Endothelial cell of umbilical vein (primary cell): ENCODE data around the gene KLHL26. TPM values are rescaled to one million over a fixed set of nuclear protein-coding genes. Genes with fewer than 3 reads are reported as not detected.

Experiments used
- BruUV-seq: library from RNA; stranded (reverse); fragments of 400-500 nt; replicated peaks from 2 replicates; lab custom pipeline; 2021; lab: Mats Ljungman, UMichigan
- CTCF ChIA-PET: fragments of 300-600, 350-600 bp; sonication (Branson Sonifier 250); formaldehyde crosslinking; loops from one replicate; lab custom pipeline; 2021; ENCODE audit warnings: antibody characterized with exemption, inconsistent platforms; lab: Charles Lee
- POLR2A ChIA-PET: fragments of 300-600, 350-600 bp; sonication (Branson Sonifier 250); formaldehyde crosslinking; loops from one replicate; lab custom pipeline; 2021; ENCODE audit warnings: antibody characterized with exemption, inconsistent platforms; lab: Charles Lee
- DNase-seq: peaks from one replicate; pipeline ENCODE4 v3.0.0-alpha.2; 2011; ENCODE audit warnings: low read depth, low spot score
- FAIRE-seq: peaks from 2 replicates; lab custom pipeline; 2011; peaks lifted over from hg19 to GRCh38; lab: Jason Lieb, UNC
- H2AFZ ChIP-seq: 2 replicates; pipeline ENCODE4 v1.6.0; 2012; ENCODE audit warnings: low read depth, low read length, control low read depth, inconsistent platforms
- H3K27ac ChIP-seq: 2 replicates; pipeline ENCODE4 v1.5.1; 2011; ENCODE audit warnings: low read depth, mild to moderate bottlenecking, control low read depth, low read length, moderate library complexity; ENCODE audit not compliant: insufficient read depth
- H3K27me3 ChIP-seq, 2 experiments: 2 replicates each; pipeline versions ENCODE4 v1.6.0 to v1.6.1; 2011; ENCODE audit warnings: low read length in 2 of 2, mixed read lengths in 1 of 2; ENCODE audit not compliant: control insufficient read depth in 2 of 2, insufficient read depth in 2 of 2
- H3K36me3 ChIP-seq, 2 experiments: 2 replicates in 1 of 2; 3 replicates in 1 of 2; pipeline ENCODE4 v1.5.1; 2011; ENCODE audit warnings: low read length in 2 of 2, mild to moderate bottlenecking in 1 of 2, moderate library complexity in 1 of 2; ENCODE audit not compliant: control insufficient read depth in 2 of 2, insufficient read depth in 2 of 2; ENCODE audit errors: extremely low read depth in 1 of 2
- H3K4me1 ChIP-seq: 3 replicates; pipeline ENCODE4 v1.5.1; 2011; ENCODE audit warnings: mild to moderate bottlenecking, low read length; ENCODE audit not compliant: control insufficient read depth, insufficient read depth; ENCODE audit errors: extremely low read depth
- H3K4me2 ChIP-seq: 2 replicates; pipeline ENCODE4 v1.6.1; 2011; ENCODE audit warnings: low read length, control low read depth, mixed read lengths; ENCODE audit not compliant: insufficient read depth
- H3K4me3 ChIP-seq, 3 experiments: fragments of 200-600 bp in 1 of 3; sonication (generic), shearing (Covaris generic) in 1 of 3; replicated peaks in 1 of 3; 2 replicates each; pipeline ENCODE4 v1.5.1; 2011 to 2016; ENCODE audit warnings: control low read depth in 3 of 3, low read length in 3 of 3, mild to moderate bottlenecking in 2 of 3, inconsistent platforms in 1 of 3, low read depth in 1 of 3, moderate library complexity in 1 of 3; ENCODE audit not compliant: insufficient read depth in 1 of 3
- H3K79me2 ChIP-seq: 2 replicates; pipeline ENCODE4 v1.6.0; 2012; ENCODE audit warnings: low read length, inconsistent platforms; ENCODE audit not compliant: control insufficient read depth, insufficient read depth
- H3K9ac ChIP-seq: replicated peaks from 2 replicates; pipeline ENCODE3; 2011; ENCODE audit warnings: low read length, control low read depth; ENCODE audit not compliant: insufficient read depth; ENCODE audit errors: extremely low read depth
- H3K9me1 ChIP-seq: replicated peaks from 3 replicates; pipeline ENCODE4 v1.6.0; 2011; ENCODE audit warnings: mild to moderate bottlenecking, low read length; ENCODE audit not compliant: control insufficient read depth, insufficient read depth; ENCODE audit errors: extremely low read depth
- H3K9me3 ChIP-seq: replicated peaks from 2 replicates; pipeline ENCODE4 v1.5.1; 2012; ENCODE audit warnings: low read length, inconsistent platforms; ENCODE audit not compliant: control insufficient read depth, insufficient read depth
- H4K20me1 ChIP-seq: replicated peaks from 2 replicates; pipeline ENCODE3; 2011; ENCODE audit warnings: mild to moderate bottlenecking, low read length; ENCODE audit not compliant: control insufficient read depth, insufficient read depth; ENCODE audit errors: extremely low read depth
- EZH2 ChIP-seq: IDR thresholded peaks from 2 replicates; pipeline ENCODE4 v1.6.1; 2012; ENCODE audit warnings: borderline replicate concordance, low read depth, mild to moderate bottlenecking, moderate library complexity, low read length, inconsistent platforms; ENCODE audit not compliant: severe bottlenecking
- FOS ChIP-seq: IDR thresholded peaks from 2 replicates; pipeline ENCODE4 v1.6.1; 2011; ENCODE audit warnings: mild to moderate bottlenecking, low read length, moderate library complexity, borderline replicate concordance; ENCODE audit not compliant: insufficient read depth
- GATA2 ChIP-seq: IDR thresholded peaks from 2 replicates; pipeline ENCODE4 v1.7.0; 2011; ENCODE audit warnings: low read depth, mild to moderate bottlenecking, moderate library complexity, mixed read lengths, low read length; ENCODE audit not compliant: insufficient read length, insufficient read depth
- JUN ChIP-seq: IDR thresholded peaks from 2 replicates; pipeline ENCODE4 v1.6.1; 2011; ENCODE audit warnings: borderline replicate concordance, low read depth; ENCODE audit not compliant: insufficient read length, insufficient read depth
- MYC ChIP-seq: IDR thresholded peaks from one replicate; pipeline ENCODE4 v1.6.1; 2011; ENCODE audit warnings: mild to moderate bottlenecking, low read depth, low read length
- POLR2A ChIP-seq: IDR thresholded peaks from 2 replicates; pipeline ENCODE4 v1.6.1; 2012; ENCODE audit warnings: low read depth, mild to moderate bottlenecking, control low read depth, low read length
- POLR2AphosphoS5 ChIP-seq: IDR thresholded peaks from 2 replicates; pipeline ENCODE4 v1.6.1; 2012; ENCODE audit warnings: low read depth, mild to moderate bottlenecking, control low read depth, low read length, moderate library complexity; ENCODE audit not compliant: insufficient read depth
- dilution Hi-C: fragments of 300-500 bp; cut with MboI; formaldehyde crosslinking; loops from one replicate; pipeline ENCODE4 v1.15.0; 2019; ENCODE audit warnings: low sequenced_read_pairs; ENCODE audit not compliant: extremely low pct_ligation_motif_present
- intact Hi-C: fragments of 100-400 bp; cut with micrococcal nuclease; formaldehyde crosslinking; loops from one replicate; pipeline ENCODE4 v1.10.0; 2022
- polyA plus RNA-seq, 4 experiments: library from polyadenylated mRNA; depleted of rRNA in 3 of 4; stranded (reverse) in 3 of 4; unstranded in 1 of 4; fragments of >200 nt; gene quantifications; 2 replicates each; pipeline versions ENCODE4 v1.2.1 to v1.2.3, GENCODE V29; 2011 to 2012; ENCODE audit warnings: missing spikeins in 1 of 4
- total RNA-seq: library from RNA; stranded (reverse); gene quantifications from 2 replicates; pipeline ENCODE4 v1.2.3, GENCODE V29; 2021
- TF ChIP-seq, protein P1 (sequence below): IDR thresholded peaks from 2 replicates; pipeline ENCODE4 v1.6.1; 2011; ENCODE audit not compliant: insufficient read depth, insufficient read length
- TF ChIP-seq, protein P2 (sequence below), 2 donors: IDR thresholded peaks; 1 replicate in 1 of 2; 2 replicates in 1 of 2; pipeline ENCODE4 v1.5.1; 2011; ENCODE audit warnings: low read length in 2 of 2, mild to moderate bottlenecking in 2 of 2, moderate library complexity in 2 of 2, control low read depth in 1 of 2, inconsistent platforms in 1 of 2, low read depth in 1 of 2; ENCODE audit not compliant: insufficient read depth in 1 of 2; ENCODE audit errors: extremely low read depth in 1 of 2

KLHL26 gene
- total and polyA plus RNA-seq, 2 donors (not counting 3 experiments of a cell fraction or from before 2014, with no cell fraction given) = 2.4 to 6.2 TPM

DNA sequence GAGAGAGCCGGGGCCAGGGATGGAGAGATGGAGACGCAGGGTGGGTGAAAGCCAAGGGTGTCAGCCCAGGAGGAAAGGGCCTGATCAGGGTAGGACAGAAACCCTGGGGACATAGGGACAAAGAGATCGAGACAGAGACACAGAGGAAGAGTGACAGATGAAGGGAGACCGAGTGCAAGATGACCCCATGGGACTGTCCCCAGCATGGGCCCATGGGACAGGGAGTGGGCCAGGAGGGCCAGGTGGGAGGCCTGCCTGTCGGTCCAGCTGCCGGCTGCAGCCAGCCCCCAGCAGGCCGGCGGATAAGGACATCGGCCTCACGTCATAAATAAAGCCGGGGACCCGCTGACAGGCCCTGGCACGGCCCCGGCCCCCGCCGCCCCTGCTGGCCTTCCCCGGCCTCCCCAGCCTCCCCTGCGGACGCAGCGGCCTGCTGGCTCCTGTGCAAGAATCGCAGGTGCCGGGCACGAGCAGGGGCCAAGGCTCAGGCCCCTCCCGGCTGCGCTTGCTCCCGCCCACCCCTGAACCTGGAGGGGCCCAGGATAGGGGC is 41.9 kb upstream of the KLHL26 start:
- dilution Hi-C loops = no loop called here
- TF ChIP-seq FOS = no peak
- TF ChIP-seq POLR2A = no peak
- no peak for TF ChIP-seq POLR2AphosphoS5
- TF ChIP-seq JUN = no peak
- no peak for TF ChIP-seq GATA2
- TF ChIP-seq, protein P1, sequence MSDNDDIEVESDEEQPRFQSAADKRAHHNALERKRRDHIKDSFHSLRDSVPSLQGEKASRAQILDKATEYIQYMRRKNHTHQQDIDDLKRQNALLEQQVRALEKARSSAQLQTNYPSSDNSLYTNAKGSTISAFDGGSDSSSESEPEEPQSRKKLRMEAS = no peak
- TF ChIP-seq MYC = no peak
- TF ChIP-seq, protein P2, sequence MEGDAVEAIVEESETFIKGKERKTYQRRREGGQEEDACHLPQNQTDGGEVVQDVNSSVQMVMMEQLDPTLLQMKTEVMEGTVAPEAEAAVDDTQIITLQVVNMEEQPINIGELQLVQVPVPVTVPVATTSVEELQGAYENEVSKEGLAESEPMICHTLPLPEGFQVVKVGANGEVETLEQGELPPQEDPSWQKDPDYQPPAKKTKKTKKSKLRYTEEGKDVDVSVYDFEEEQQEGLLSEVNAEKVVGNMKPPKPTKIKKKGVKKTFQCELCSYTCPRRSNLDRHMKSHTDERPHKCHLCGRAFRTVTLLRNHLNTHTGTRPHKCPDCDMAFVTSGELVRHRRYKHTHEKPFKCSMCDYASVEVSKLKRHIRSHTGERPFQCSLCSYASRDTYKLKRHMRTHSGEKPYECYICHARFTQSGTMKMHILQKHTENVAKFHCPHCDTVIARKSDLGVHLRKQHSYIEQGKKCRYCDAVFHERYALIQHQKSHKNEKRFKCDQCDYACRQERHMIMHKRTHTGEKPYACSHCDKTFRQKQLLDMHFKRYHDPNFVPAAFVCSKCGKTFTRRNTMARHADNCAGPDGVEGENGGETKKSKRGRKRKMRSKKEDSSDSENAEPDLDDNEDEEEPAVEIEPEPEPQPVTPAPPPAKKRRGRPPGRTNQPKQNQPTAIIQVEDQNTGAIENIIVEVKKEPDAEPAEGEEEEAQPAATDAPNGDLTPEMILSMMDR (IDR thresholded peaks at IDR 0.05; ENCODE audit: extremely low read depth in 1 of 2, insufficient read depth in 1 of 2, low read depth in 1 of 2, low read length in 2 of 2) = no peak
- TF ChIP-seq EZH2 = no peak
- no peaks in the 10 kb centered on the region for H3K27me3 ChIP-seq
- ChIA-PET CTCF (interaction anchor here (0.9 to 4.4 kb wide), 13 partner anchors 20 to 392 kb away, joined by 3 to 65 read pairs (median 6); no protein-coding TSS in a partner anchor), POLR2A (no interaction called here)
- H3K79me2 ChIP-seq = no peaks in the 10 kb centered on the region
- H3K36me3 ChIP-seq = peaks cover 0 to 2% of the 10 kb centered on the region in 2 experiments
- peaks cover 7% of the 10 kb centered on the region for H3K4me1 ChIP-seq
- no peaks in the 10 kb centered on the region for H4K20me1 ChIP-seq
- no peaks in the 10 kb centered on the region for H3K9me1 ChIP-seq
- no peak overlapping the region for H3K9ac ChIP-seq
- peak overlapping the region; percentile 41 for H3K4me2 ChIP-seq
- no peak overlapping the region for H3K4me3 ChIP-seq
- no peaks in the 10 kb centered on the region for H3K9me3 ChIP-seq
- FAIRE-seq (no peak), DNase-seq (no peak)
- intact Hi-C loops = loop anchor here (1.0 kb wide), 4 partner anchors 80 to 324 kb away; partner anchors contain the start of genes COPE and DDX49
- peak overlapping the region; percentile 36 for H2AFZ ChIP-seq
- no TSS peak for BruUV-seq
- no peak overlapping the region for H3K27ac ChIP-seq
